Esophagus (tissue), 2 donors: ENCODE data around the gene SEC23A. TPM values are rescaled to one million over a fixed set of nuclear protein-coding genes. Genes with fewer than 3 reads are reported as not detected.
"Not testable (repeated sequence)": the region's sequence is repeated elsewhere in the genome, so short reads cannot be mapped to it uniquely, and the experiment has no call there.

Experiments used
- H3K27ac ChIP-seq, 2 donors: one replicate each; pipeline ENCODE4 v1.5.1; 2013; ENCODE audit warnings: low read depth in 2 of 2, mild to moderate bottlenecking in 2 of 2, inconsistent platforms in 1 of 2, low read length in 1 of 2, moderate library complexity in 1 of 2
- H3K27me3 ChIP-seq, 2 donors: one replicate each; pipeline ENCODE4 v1.6.1; 2013; ENCODE audit warnings: low read length in 2 of 2, control low read depth in 1 of 2, mild to moderate bottlenecking in 1 of 2; ENCODE audit not compliant: insufficient read depth in 2 of 2, control insufficient read depth in 1 of 2
- H3K36me3 ChIP-seq, 2 donors: one replicate each; pipeline ENCODE4 v1.6.1; 2013; ENCODE audit warnings: low read length in 1 of 2; ENCODE audit not compliant: control insufficient read depth in 2 of 2, insufficient read depth in 2 of 2
- H3K4me1 ChIP-seq, 2 donors: one replicate each; pipeline ENCODE4 v1.6.1; 2013; ENCODE audit warnings: low read length in 1 of 2; ENCODE audit not compliant: control insufficient read depth in 2 of 2, insufficient read depth in 2 of 2
- H3K4me3 ChIP-seq, 2 donors: one replicate each; pipeline ENCODE4 v1.5.1; 2013; ENCODE audit warnings: low read length in 2 of 2, mild to moderate bottlenecking in 2 of 2, low read depth in 1 of 2, moderate library complexity in 1 of 2
- H3K9me3 ChIP-seq, 2 donors: one replicate each; pipeline ENCODE4 v1.6.1; 2013; ENCODE audit warnings: mild to moderate bottlenecking in 2 of 2, low read depth in 1 of 2, low read length in 1 of 2, moderate library complexity in 1 of 2; ENCODE audit not compliant: control insufficient read depth in 2 of 2, insufficient read depth in 1 of 2
- WGBS, 2 donors: extraction: QIAGEN DNeasy Blood & Tissue Kit; methylation state at CpG; one replicate each; pipeline ENCODE4 v1.1.7; 2013; 5-methylcytosine and 5-hydroxymethylcytosine counted together
- polyA plus RNA-seq, 2 donors: library from polyadenylated mRNA; stranded (reverse); fragments of 200-250 nt; gene quantifications; one replicate each; pipeline ENCODE4 v1.2.3, GENCODE V29; 2013
- donor health status: healthy with polysubstance abuse.
- donor health status: Bipolar disorder and iron deficiency.

The SEC23A gene
- polyA plus RNA-seq, 2 donors, result 5.9 to 12.2 TPM

DNA sequence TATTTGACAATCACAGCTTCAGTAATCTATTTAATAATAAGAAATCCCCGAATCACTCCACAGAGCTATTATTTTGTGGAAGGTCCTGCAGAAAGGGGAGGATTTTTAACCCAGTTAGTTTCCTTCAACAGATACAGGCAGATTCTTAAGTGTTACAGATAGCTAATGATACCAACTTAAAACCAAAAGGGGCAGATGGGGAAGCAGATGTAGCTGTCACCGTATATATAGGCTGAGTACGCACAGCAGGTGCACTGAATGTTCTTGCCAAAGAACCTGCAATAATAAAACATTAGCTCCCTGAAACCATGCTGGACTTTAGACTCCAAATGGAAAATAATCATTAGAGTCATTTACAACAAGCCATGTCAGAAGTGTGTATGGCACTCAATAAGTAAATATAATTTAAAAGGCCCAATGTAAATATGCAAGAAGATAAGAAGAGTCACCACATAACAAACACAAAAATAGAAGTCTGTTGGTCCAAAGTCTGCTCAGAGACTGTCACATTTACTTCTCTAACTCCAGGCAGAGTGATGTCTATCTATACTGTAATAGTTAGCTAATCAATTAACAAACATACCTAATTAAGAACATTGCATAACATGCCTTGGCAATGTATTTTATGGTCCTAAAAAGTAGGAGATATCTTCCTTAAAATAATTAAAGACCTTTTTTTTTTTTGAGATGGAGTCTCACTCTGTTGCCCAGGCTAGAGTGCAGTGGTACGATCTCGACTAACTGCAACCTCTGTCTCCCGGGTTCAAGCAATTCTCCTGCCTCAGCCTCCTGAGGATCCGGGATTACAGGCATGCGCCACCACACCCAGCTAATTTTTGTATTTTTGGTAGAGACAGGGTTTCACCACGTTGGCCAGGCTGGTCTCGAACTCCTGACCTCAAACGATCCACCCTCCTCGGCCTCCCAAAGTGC is 78.8 kb downstream of the SEC23A start:
- no peaks in the 10 kb centered on the region for H3K27me3 ChIP-seq
- 75 to 90% methylated on average over 12 of the region's 12 CpGs for WGBS, 2 donors
- H3K27ac ChIP-seq, result no peak overlapping the region
- H3K36me3 ChIP-seq, result no peaks in the 10 kb centered on the region
- H3K4me3 ChIP-seq, result no peak overlapping the region
- H3K4me1 ChIP-seq, result no peaks in the 10 kb centered on the region
- H3K9me3 ChIP-seq, result no peaks in the 10 kb centered on the region

- not testable (repeated sequence) for H3K36me3 ChIP-seq, H3K4me3 ChIP-seq, H3K9me3 ChIP-seq, H3K27ac ChIP-seq, H3K27me3 ChIP-seq, H3K4me1 ChIP-seq
- WGBS, 2 donors, result 66 to 67% methylated on average over 33 of the region's 33 CpGs
These were observed 85.7 kb downstream of the SEC23A start for GRCh38 chr14:39017096-39018016.

- no peak overlapping the region for H3K27ac ChIP-seq
- 74 to 77% methylated on average over 4 of the region's 4 CpGs for WGBS, 2 donors
These were observed 86.3 kb downstream of the SEC23A start for GRCh38 chr14:39016733-39017095.

DNA sequence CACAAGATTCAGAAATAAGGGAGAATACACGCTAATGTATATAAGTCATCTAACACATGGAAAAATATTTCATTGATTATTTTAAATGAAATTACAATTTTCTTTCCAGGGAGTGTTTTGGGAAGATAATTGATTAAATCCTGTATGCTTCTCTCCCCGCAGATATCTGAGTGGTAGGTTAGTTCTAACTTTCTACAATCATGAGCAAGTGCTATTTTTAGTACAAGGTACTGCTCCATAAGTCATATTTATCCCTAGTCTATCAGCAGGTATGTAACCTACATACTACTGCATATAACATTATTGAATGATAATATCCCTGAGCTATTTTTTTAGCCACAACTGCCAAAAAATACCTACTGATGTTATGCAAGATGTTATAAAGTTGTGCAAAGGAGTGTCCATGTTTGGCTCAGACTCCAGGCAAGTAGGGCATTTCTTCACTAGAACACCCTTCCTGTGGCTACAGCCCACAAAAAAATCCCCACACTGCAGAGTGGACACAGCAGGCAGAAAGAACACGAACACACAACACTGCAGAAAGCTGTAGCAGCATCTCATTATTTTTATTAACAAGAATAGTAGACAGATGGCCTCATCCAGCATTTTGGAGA is 87.0 kb downstream of the SEC23A start:
- H3K4me3 ChIP-seq, result no peak overlapping the region
- H3K9me3 ChIP-seq, result no peaks in the 10 kb centered on the region
- no peak overlapping the region for H3K27ac ChIP-seq
- 94 to 95% methylated on average over 3 of the region's 3 CpGs for WGBS, 2 donors
- H3K36me3 ChIP-seq, result no peaks in the 10 kb centered on the region
- H3K4me1 ChIP-seq, result no peaks in the 10 kb centered on the region
- H3K27me3 ChIP-seq, result no peaks in the 10 kb centered on the region

More at GRCh38 chr14:39016733-39017095, 86.3 kb downstream of the SEC23A start:
- Histone ChIP-seq H3K27me3 (no peaks in the 10 kb centered on the region), H3K9me3 (no peaks in the 10 kb centered on the region), H3K4me3 (no peak overlapping the region), H3K36me3 (no peaks in the 10 kb centered on the region), H3K4me1 (no peaks in the 10 kb centered on the region)

DNA sequence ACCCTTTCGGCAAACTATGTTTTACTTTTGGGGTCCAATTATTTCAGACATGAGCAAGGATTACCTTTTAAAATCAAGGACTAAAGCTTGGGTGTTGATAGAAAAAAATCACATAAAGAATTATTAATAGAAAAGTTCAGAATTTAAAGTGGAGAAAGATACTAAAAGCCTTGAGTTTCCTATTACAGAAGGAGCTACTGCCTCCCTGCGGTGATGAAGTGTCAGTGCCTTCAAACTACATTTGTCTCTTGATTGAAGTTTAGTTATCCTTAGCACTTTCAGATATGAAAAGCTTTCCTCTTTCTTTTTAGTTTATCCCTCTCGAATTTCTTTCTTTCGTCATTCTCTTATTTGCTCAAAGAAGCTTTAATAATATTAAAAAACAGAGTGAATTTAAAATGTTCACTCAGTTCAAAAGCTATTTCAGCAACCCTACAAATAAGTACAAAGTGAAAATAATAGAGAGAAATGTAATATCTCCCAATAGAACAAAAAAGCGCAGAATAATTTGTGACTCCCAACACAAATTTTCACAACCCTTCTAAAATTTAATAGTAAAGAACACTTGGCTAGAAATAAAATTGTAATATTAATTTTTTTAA is 87.6 kb downstream of the SEC23A start:
- H3K9me3 ChIP-seq, result no peaks in the 10 kb centered on the region
- 22 to 27% methylated on average over 5 of the region's 5 CpGs for WGBS, 2 donors
- H3K36me3 ChIP-seq, result no peaks in the 10 kb centered on the region
- H3K4me3 ChIP-seq, result no peak overlapping the region
- H3K4me1 ChIP-seq, result no peaks in the 10 kb centered on the region
- H3K27ac ChIP-seq, result no peak overlapping the region
- no peaks in the 10 kb centered on the region for H3K27me3 ChIP-seq

- Histone ChIP-seq H3K4me1 (no peaks in the 10 kb centered on the region), H3K27me3 (no peaks in the 10 kb centered on the region), H3K4me3 (no peak overlapping the region), H3K27ac (no peak overlapping the region), H3K36me3 (no peaks in the 10 kb centered on the region), H3K9me3 (no peaks in the 10 kb centered on the region)
- 72 to 80% methylated on average over 1 of the region's 1 CpG for WGBS, 2 donors
These were observed 88.6 kb downstream of the SEC23A start for GRCh38 chr14:39014460-39014859.

DNA sequence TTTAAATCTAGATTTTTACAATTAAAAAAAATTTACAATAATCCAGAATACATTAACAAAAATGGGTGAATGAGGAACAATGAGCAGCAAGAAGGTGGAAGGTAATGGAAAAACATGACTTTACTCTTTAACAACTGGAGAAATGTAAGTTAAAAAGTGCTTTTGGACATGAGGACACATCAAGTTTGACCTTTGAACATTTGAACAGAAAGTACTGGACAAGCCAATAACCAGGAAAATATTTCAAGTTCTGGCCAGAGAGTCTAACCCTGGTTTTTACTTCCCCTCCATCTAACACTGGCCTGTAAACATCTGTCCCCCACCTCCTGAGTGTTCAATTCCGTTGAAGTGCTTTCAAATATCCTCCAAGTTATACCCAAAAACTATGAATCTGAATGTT is 94.1 kb downstream of the SEC23A start:
- not testable (repeated sequence) for H3K27me3 ChIP-seq, H3K4me3 ChIP-seq, H3K27ac ChIP-seq, H3K36me3 ChIP-seq, H3K4me1 ChIP-seq, H3K9me3 ChIP-seq
- WGBS, 2 donors, result 69 to 80% methylated on average over 1 of the region's 1 CpG

DNA sequence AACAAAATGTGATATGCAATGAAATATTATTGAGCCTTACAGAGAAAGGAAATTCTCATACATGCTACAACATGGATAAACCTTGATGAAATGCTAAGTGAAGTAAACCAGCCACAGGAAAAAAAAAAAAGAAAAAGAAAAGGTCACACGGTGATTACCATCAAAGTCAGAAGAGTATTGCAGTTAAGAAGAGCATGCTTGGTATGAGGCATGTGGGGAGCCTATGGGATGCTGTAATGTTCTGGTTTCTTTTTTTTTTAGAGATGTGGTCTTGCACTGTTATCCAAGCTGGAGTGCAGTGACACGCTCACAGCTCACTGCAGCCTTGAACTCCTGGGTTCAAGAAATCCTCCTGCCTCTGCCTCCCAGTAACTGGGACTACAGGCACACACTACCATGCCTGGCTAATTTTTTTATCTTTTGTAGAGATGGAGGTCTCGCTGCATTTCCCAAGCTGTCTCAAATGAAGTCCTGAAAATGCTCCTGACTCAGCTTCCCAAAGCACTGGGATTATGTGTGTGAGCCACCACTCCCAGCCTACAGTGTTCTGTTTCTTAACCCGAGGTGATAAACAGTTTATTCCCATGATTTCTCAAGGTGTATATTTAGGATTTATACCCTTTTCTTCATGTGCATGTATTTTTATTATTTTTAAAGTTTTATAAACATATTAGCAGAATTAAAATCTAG is 96.2 kb downstream of the SEC23A start:
- H3K27me3 ChIP-seq, result no peaks in the 10 kb centered on the region
- H3K27ac ChIP-seq, result no peak overlapping the region
- H3K36me3 ChIP-seq, result no peaks in the 10 kb centered on the region
- H3K9me3 ChIP-seq, result no peaks in the 10 kb centered on the region
- no peaks in the 10 kb centered on the region for H3K4me1 ChIP-seq
- H3K4me3 ChIP-seq, result no peak overlapping the region
- 84% methylated on average over 4 of the region's 4 CpGs for WGBS, 2 donors
